PC-3 (cell line): ENCODE measurements around the gene KRT15. TPM values are rescaled to one million over a fixed set of nuclear protein-coding genes. Genes with fewer than 3 reads are reported as not detected.

Source experiments
- ATAC-seq: fragments of 200-7000 bp; cut with Tn5 transposase; 2 replicates; pipeline ENCODE4 v1.9.1; 2020; ENCODE audit warnings: mild to moderate bottlenecking, moderate library complexity
- BruUV-seq: library from RNA; stranded (reverse); fragments of 400-500 nt; replicated peaks from 2 replicates; lab custom pipeline; 2021; lab: Mats Ljungman, UMichigan
- CTCF ChIA-PET: fragments of 300-600 bp; sonication (Branson Sonifier 250); formaldehyde crosslinking; loops from one replicate; lab custom pipeline; 2022; ENCODE audit warnings: antibody characterized with exemption; lab: Charles Lee
- POLR2A ChIA-PET: fragments of 300-600 bp; sonication (Branson Sonifier 250); formaldehyde crosslinking; loops from one replicate; lab custom pipeline; 2022; ENCODE audit warnings: antibody characterized with exemption; ENCODE audit not compliant: unreplicated experiment; lab: Charles Lee
- DNase-seq: peaks from one replicate; pipeline ENCODE4 v3.0.0-alpha.2; 2015
- H2AFZ ChIP-seq: fragments of 300-600 bp; sonication (generic); 2 replicates; pipeline ENCODE4 v1.6.0; 2016; ENCODE audit warnings: antibody characterized with exemption, low read length
- H3F3A ChIP-seq: fragments of 300-600 bp; sonication (generic); one replicate; pipeline ENCODE4 v1.6.0; 2017; ENCODE audit warnings: antibody characterized with exemption, low read length, control low read depth, mild to moderate bottlenecking; ENCODE audit not compliant: unreplicated experiment
- H3K27ac ChIP-seq: fragments of 300-600 bp; sonication (generic); 2 replicates; pipeline ENCODE4 v1.5.1; 2016; ENCODE audit warnings: mild to moderate bottlenecking, low read length
- H3K27me3 ChIP-seq: fragments of 300-600 bp; sonication (generic); 2 replicates; pipeline ENCODE4 v1.6.1; 2016; ENCODE audit warnings: low read length, mixed read lengths
- H3K36me3 ChIP-seq: fragments of 300-600 bp; sonication (generic); 2 replicates; pipeline ENCODE4 v1.6.1; 2016; ENCODE audit warnings: low read depth, mixed run types, low read length, mixed read lengths
- H3K4me1 ChIP-seq: fragments of 300-600 bp; sonication (generic); 2 replicates; pipeline ENCODE4 v1.5.1; 2016; ENCODE audit warnings: low read length; ENCODE audit not compliant: insufficient read depth
- H3K4me2 ChIP-seq: fragments of 300-600 bp; sonication (generic); 2 replicates; pipeline ENCODE4 v1.6.0; 2016; ENCODE audit warnings: low read length
- H3K4me3 ChIP-seq: fragments of 300-600 bp; sonication (generic); 2 replicates; pipeline ENCODE4 v1.5.1; 2016; ENCODE audit warnings: mild to moderate bottlenecking, low read length, mixed read lengths
- H3K79me2 ChIP-seq: fragments of 300-600 bp; sonication (generic); 2 replicates; pipeline ENCODE4 v1.6.1; 2017; ENCODE audit warnings: low read length, mixed read lengths
- H3K9ac ChIP-seq: fragments of 300-600 bp; sonication (generic); 2 replicates; pipeline ENCODE4 v1.6.0; 2016; ENCODE audit warnings: mild to moderate bottlenecking, low read length
- H3K9me2 ChIP-seq: fragments of 300-600 bp; sonication (generic); replicated peaks from 2 replicates; pipeline ENCODE4 v1.6.1; 2016; ENCODE audit warnings: mixed run types, low read length, mixed read lengths
- H3K9me3 ChIP-seq: fragments of 300-600 bp; sonication (generic); 2 replicates; pipeline ENCODE4 v1.6.1; 2016; ENCODE audit warnings: low read length, mixed read lengths
- H4K20me1 ChIP-seq: fragments of 300-600 bp; sonication (generic); 2 replicates; pipeline ENCODE4 v1.6.1; 2016; ENCODE audit warnings: low read length, mixed read lengths
- EZH2 ChIP-seq: fragments of 300-600 bp; sonication (generic); IDR thresholded peaks from one replicate; pipeline ENCODE4 v1.6.1; 2017; ENCODE audit warnings: antibody characterized with exemption, mild to moderate bottlenecking, low read length; ENCODE audit not compliant: unreplicated experiment
- EZH2phosphoT487 ChIP-seq: fragments of 300-600 bp; sonication (generic); IDR thresholded peaks from 2 replicates; pipeline ENCODE4 v1.6.1; 2018; ENCODE audit warnings: mild to moderate bottlenecking, antibody characterized with exemption, low read length, borderline replicate concordance
- intact Hi-C: fragments of 100-400 bp; cut with micrococcal nuclease; formaldehyde crosslinking; loops from 2 replicates; pipeline ENCODE4 v1.9.0; 2023
- total RNA-seq: library from RNA; depleted of rRNA; stranded (reverse); fragments of >200 nt; gene quantifications from 2 replicates; pipeline ENCODE4 v1.2.3, GENCODE V29; 2014
- TF ChIP-seq, protein P1 (sequence below): fragments of 300-600 bp; sonication (generic); conservative IDR thresholded peaks from 2 replicates; pipeline ENCODE4 v1.5.1; 2017; ENCODE audit warnings: antibody characterized with exemption, low read depth, mild to moderate bottlenecking, low read length

Gene KRT15
- total RNA-seq, 1 experiment from 2014 or later, result 121 TPM

GRCh38 chr17:41534899-41535546 lies 16.3 kb upstream of the KRT15 start:
- DNase-seq (no peak), ATAC-seq (no peak)
- Histone ChIP-seq H3K9ac (no peak overlapping the region), H3K4me2 (0 out of 2 replicates have a peak overlapping the region, but pooled peaks have one; percentile 54), H3K9me3 (no peaks in the 10 kb centered on the region), H3K4me1 (peaks cover 59% of the 10 kb centered on the region), H3F3A (no peaks in the 10 kb centered on the region), H2AFZ (no peak overlapping the region), H3K36me3 (no peaks in the 10 kb centered on the region), H3K4me3 (no peak overlapping the region), H3K27ac (no peak overlapping the region), H4K20me1 (no peaks in the 10 kb centered on the region), H3K79me2 (no peaks in the 10 kb centered on the region), H3K27me3 (no peaks in the 10 kb centered on the region), H3K9me2 (no peaks in the 10 kb centered on the region)
- no TSS peak for BruUV-seq
- intact Hi-C loops, result no loop called here
- ChIA-PET CTCF (interaction anchor here (0.5 kb wide), 1 partner anchor 121 kb away, joined by 9 read pairs; no protein-coding TSS in a partner anchor), POLR2A (no interaction called here)
- TF ChIP-seq, protein P1, sequence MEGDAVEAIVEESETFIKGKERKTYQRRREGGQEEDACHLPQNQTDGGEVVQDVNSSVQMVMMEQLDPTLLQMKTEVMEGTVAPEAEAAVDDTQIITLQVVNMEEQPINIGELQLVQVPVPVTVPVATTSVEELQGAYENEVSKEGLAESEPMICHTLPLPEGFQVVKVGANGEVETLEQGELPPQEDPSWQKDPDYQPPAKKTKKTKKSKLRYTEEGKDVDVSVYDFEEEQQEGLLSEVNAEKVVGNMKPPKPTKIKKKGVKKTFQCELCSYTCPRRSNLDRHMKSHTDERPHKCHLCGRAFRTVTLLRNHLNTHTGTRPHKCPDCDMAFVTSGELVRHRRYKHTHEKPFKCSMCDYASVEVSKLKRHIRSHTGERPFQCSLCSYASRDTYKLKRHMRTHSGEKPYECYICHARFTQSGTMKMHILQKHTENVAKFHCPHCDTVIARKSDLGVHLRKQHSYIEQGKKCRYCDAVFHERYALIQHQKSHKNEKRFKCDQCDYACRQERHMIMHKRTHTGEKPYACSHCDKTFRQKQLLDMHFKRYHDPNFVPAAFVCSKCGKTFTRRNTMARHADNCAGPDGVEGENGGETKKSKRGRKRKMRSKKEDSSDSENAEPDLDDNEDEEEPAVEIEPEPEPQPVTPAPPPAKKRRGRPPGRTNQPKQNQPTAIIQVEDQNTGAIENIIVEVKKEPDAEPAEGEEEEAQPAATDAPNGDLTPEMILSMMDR, result 0 out of 2 replicates have a peak, but pooled peaks have one; percentile 13
- TF ChIP-seq EZH2, result no peak
- TF ChIP-seq EZH2phosphoT487, result no peak

GRCh38 chr17:41533613-41534012 lies 14.9 kb upstream of the KRT15 start:
- TF ChIP-seq EZH2 (no peak), EZH2phosphoT487 (no peak)
- TF ChIP-seq, protein P1, result no peak
- H3F3A ChIP-seq, result peaks cover 5% of the 10 kb centered on the region
- H2AFZ ChIP-seq, result no peak overlapping the region
- no peaks in the 10 kb centered on the region for H3K9me3 ChIP-seq
- no peak for DNase-seq
- ChIA-PET CTCF (no interaction called here), POLR2A (no interaction called here)
- no peaks in the 10 kb centered on the region for H3K27me3 ChIP-seq
- H3K9ac ChIP-seq, result no peak overlapping the region
- no peaks in the 10 kb centered on the region for H3K9me2 ChIP-seq
- BruUV-seq, result no TSS peak
- no peak for ATAC-seq
- H3K79me2 ChIP-seq, result peaks cover 10% of the 10 kb centered on the region
- H3K4me1 ChIP-seq, result peaks cover 62% of the 10 kb centered on the region
- H3K4me3 ChIP-seq, result no peak overlapping the region
- H3K27ac ChIP-seq, result no peak overlapping the region
- no peak overlapping the region for H3K4me2 ChIP-seq
- H3K36me3 ChIP-seq, result no peaks in the 10 kb centered on the region
- intact Hi-C loops, result no loop called here
- H4K20me1 ChIP-seq, result no peaks in the 10 kb centered on the region

GRCh38 chr17:41532947-41533570 lies 14.4 kb upstream of the KRT15 start:
- TF ChIP-seq, protein P1, result no peak
- Histone ChIP-seq H3K36me3 (no peaks in the 10 kb centered on the region), H2AFZ (no peak overlapping the region), H3F3A (peaks cover 5% of the 10 kb centered on the region), H3K4me3 (no peak overlapping the region), H3K9ac (no peak overlapping the region), H3K9me2 (no peaks in the 10 kb centered on the region), H3K4me1 (peaks cover 59% of the 10 kb centered on the region), H4K20me1 (no peaks in the 10 kb centered on the region), H3K27me3 (no peaks in the 10 kb centered on the region), H3K27ac (no peak overlapping the region), H3K9me3 (no peaks in the 10 kb centered on the region), H3K79me2 (peaks cover 16% of the 10 kb centered on the region), H3K4me2 (no peak overlapping the region)
- no peak for DNase-seq
- ATAC-seq, result no peak
- BruUV-seq, result no TSS peak
- ChIA-PET CTCF (interaction anchor here (0.6 kb wide), 1 partner anchor 11 kb away, joined by 4 read pairs; no protein-coding TSS in a partner anchor), POLR2A (no interaction called here)
- intact Hi-C loops, result no loop called here
